AG09319 (cell line): ENCODE data around the gene COL23A1.

Experiments
- DNase-seq: peaks from one replicate; pipeline ENCODE4 v3.0.0-alpha.2; 2010; ENCODE audit warnings: low read depth; ENCODE audit errors: extremely low read depth
- CTCF ChIP-seq: IDR thresholded peaks from 2 replicates; pipeline ENCODE4 v1.5.1; 2011; ENCODE audit warnings: low read depth, mild to moderate bottlenecking, inconsistent platforms, low read length, moderate library complexity

COL23A1 gene

GRCh38 chr5:178338750-178339144 is 251.4 kb downstream of the COL23A1 start:
- no peak for TF ChIP-seq CTCF
- no peak for DNase-seq

GRCh38 chr5:178338126-178338749 is 252.0 kb downstream of the COL23A1 start:
- TF ChIP-seq CTCF: no peak
- DNase-seq: no peak

GRCh38 chr5:178337334-178337741 is 252.9 kb downstream of the COL23A1 start:
- no peak for TF ChIP-seq CTCF
- no peak for DNase-seq

- no peak for TF ChIP-seq CTCF
- no peak for DNase-seq
These were observed 253.3 kb downstream of the COL23A1 start for GRCh38 chr5:178336889-178337288.

- DNase-seq: no peak
- TF ChIP-seq CTCF: no peak
These were observed 254.7 kb downstream of the COL23A1 start for GRCh38 chr5:178335302-178336030.

- TF ChIP-seq CTCF: no peak
- no peak for DNase-seq
These were observed 255.3 kb downstream of the COL23A1 start for GRCh38 chr5:178334861-178335260.

GRCh38 chr5:178333821-178334481 is 256.2 kb downstream of the COL23A1 start:
- TF ChIP-seq CTCF: no peak
- DNase-seq: no peak
